CD14-positive monocyte (primary cell): ENCODE measurements around the gene CDH2. TPM values are rescaled to one million over a fixed set of nuclear protein-coding genes. Genes with fewer than 3 reads are reported as not detected.

Source experiments
- DNase-seq, 3 donors: peaks; one replicate each; pipeline ENCODE4 v3.0.0-alpha.2; 2011 to 2022
- H2AFZ ChIP-seq: 2 replicates; pipeline ENCODE4 v1.6.0; 2012; ENCODE audit warnings: mild to moderate bottlenecking, low read depth, low read length, inconsistent platforms; ENCODE audit not compliant: insufficient read depth, poor library complexity, severe bottlenecking
- H3K27ac ChIP-seq, 2 donors: 1 replicate in 1 of 2; 2 replicates in 1 of 2; pipeline ENCODE4 v1.5.1; 2012 to 2013; ENCODE audit warnings: low read length in 2 of 2, control low read depth in 1 of 2, inconsistent platforms in 1 of 2, low read depth in 1 of 2, mild to moderate bottlenecking in 1 of 2
- H3K27me3 ChIP-seq, 2 donors: one replicate each; pipeline versions ENCODE4 v1.6.0 to v1.6.1; 2011 to 2013; ENCODE audit warnings: low read length in 2 of 2; ENCODE audit not compliant: control insufficient read depth in 2 of 2, insufficient read depth in 2 of 2
- H3K36me3 ChIP-seq, 2 donors: replicated peaks in 1 of 2; 1 replicate in 1 of 2; 2 replicates in 1 of 2; pipeline versions ENCODE4 v1.5.1 to v1.6.1; 2012 to 2013; ENCODE audit warnings: low read length in 2 of 2, control low read depth in 1 of 2, inconsistent platforms in 1 of 2, mild to moderate bottlenecking in 1 of 2; ENCODE audit not compliant: insufficient read depth in 2 of 2, control insufficient read depth in 1 of 2
- H3K4me1 ChIP-seq, 2 donors: 1 replicate in 1 of 2; 2 replicates in 1 of 2; pipeline versions ENCODE4 v1.5.1 to v1.6.1; 2012 to 2013; ENCODE audit warnings: low read length in 2 of 2, control low read depth in 1 of 2, inconsistent platforms in 1 of 2, mild to moderate bottlenecking in 1 of 2, moderate library complexity in 1 of 2; ENCODE audit not compliant: insufficient read depth in 2 of 2, control insufficient read depth in 1 of 2
- H3K4me2 ChIP-seq: replicated peaks from 2 replicates; pipeline ENCODE3; 2012; ENCODE audit warnings: low read length, moderate library complexity, mild to moderate bottlenecking; ENCODE audit not compliant: poor library complexity, severe bottlenecking; ENCODE audit errors: extremely low read depth
- H3K4me3 ChIP-seq, 3 experiments: fragments of 200-600 bp in 1 of 3; sonication (generic) in 1 of 3; replicated peaks in 1 of 3; 1 replicate in 2 of 3; 2 replicates in 1 of 3; pipeline ENCODE4 v1.5.1; 2011 to 2013; ENCODE audit warnings: low read length in 3 of 3, mild to moderate bottlenecking in 3 of 3, control low read depth in 2 of 3, low read depth in 2 of 3, inconsistent platforms in 1 of 3, moderate library complexity in 1 of 3
- H3K79me2 ChIP-seq: 2 replicates; pipeline ENCODE4 v1.6.0; 2012; ENCODE audit warnings: mild to moderate bottlenecking, control low read depth, inconsistent platforms, low read length, moderate library complexity; ENCODE audit not compliant: insufficient read depth
- H3K9ac ChIP-seq: 2 replicates; pipeline ENCODE4 v1.6.0; 2017; ENCODE audit warnings: low read length, mild to moderate bottlenecking; ENCODE audit not compliant: insufficient read depth, poor library complexity, severe bottlenecking
- H3K9me3 ChIP-seq, 2 donors: replicated peaks in 1 of 2; 1 replicate in 1 of 2; 2 replicates in 1 of 2; pipeline versions ENCODE4 v1.5.1 to v1.6.1; 2012 to 2013; ENCODE audit warnings: low read length in 2 of 2, control low read depth in 1 of 2; ENCODE audit not compliant: control insufficient read depth in 1 of 2, insufficient read depth in 1 of 2
- H4K20me1 ChIP-seq: 2 replicates; pipeline ENCODE4 v1.6.0; 2012; ENCODE audit warnings: mild to moderate bottlenecking, low read length, control low read depth, moderate library complexity; ENCODE audit not compliant: insufficient read depth
- H3K27ac Mint-ChIP-seq, 7 donors: one replicate each; pipeline ENCODE4 v1.8.0; 2020; ENCODE audit warnings: mild to moderate bottlenecking in 7 of 7, mixed read lengths in 7 of 7, moderate library complexity in 6 of 7, inconsistent platforms in 2 of 7
- H3K27me3 Mint-ChIP-seq, 3 donors: one replicate each; pipeline ENCODE4 v1.8.0; 2021 to 2022; ENCODE audit warnings: low read depth in 3 of 3, mild to moderate bottlenecking in 3 of 3, mixed read lengths in 3 of 3, moderate library complexity in 3 of 3, inconsistent platforms in 1 of 3
- H3K36me3 Mint-ChIP-seq, 2 donors: one replicate each; pipeline ENCODE4 v1.8.0; 2020; ENCODE audit warnings: mixed read lengths in 2 of 2, inconsistent platforms in 1 of 2, mild to moderate bottlenecking in 1 of 2
- H3K4me1 Mint-ChIP-seq: one replicate; pipeline ENCODE4 v1.8.0; 2020; ENCODE audit warnings: mild to moderate bottlenecking, mixed read lengths
- H3K4me3 Mint-ChIP-seq, 2 donors: one replicate each; pipeline ENCODE4 v1.8.0; 2020; ENCODE audit warnings: mild to moderate bottlenecking in 2 of 2, mixed read lengths in 2 of 2, moderate library complexity in 1 of 2
- H3K9me3 Mint-ChIP-seq, 7 donors: one replicate each; pipeline ENCODE4 v1.8.0; 2020 to 2022; ENCODE audit warnings: mixed read lengths in 7 of 7, mild to moderate bottlenecking in 6 of 7, moderate library complexity in 6 of 7, inconsistent platforms in 2 of 7
- WGBS: methylation state at CpG from one replicate; pipeline ENCODE4 v1.1.5; 2013; ENCODE audit warnings: missing lambda C conversion rate; ENCODE audit not compliant: insufficient coverage; 5-methylcytosine and 5-hydroxymethylcytosine counted together
- intact Hi-C, 2 donors: fragments of 100-400 bp; cut with micrococcal nuclease; formaldehyde crosslinking; loops; one replicate each; pipeline versions ENCODE4 v1.15.0 to v1.15.1; 2023
- polyA plus RNA-seq, 3 donors: library from polyadenylated mRNA; depleted of rRNA in 1 of 3; unstranded in 2 of 3; stranded (reverse) in 1 of 3; fragments of 300-500 nt in 2 of 3; fragments of >200 nt in 1 of 3; fragmentation: Illumina TruSeq in 2 of 3; gene quantifications; 1 replicate in 2 of 3; 2 replicates in 1 of 3; pipeline ENCODE4 v1.2.3, GENCODE V29; 2012 to 2021
- TF ChIP-seq, protein P1 (sequence below): fragments of 200-600 bp; IDR thresholded peaks from one replicate; pipeline ENCODE4 v1.8.0; 2022; ENCODE audit warnings: antibody characterized with exemption, mild to moderate bottlenecking

Gene CDH2
- polyA plus RNA-seq, 3 donors: 0.03 to 0.32 (median 0.08) TPM

- no peaks in the 10 kb centered on the region for H3K4me1 ChIP-seq
- H3K27me3 Mint-ChIP-seq: no peaks in the 10 kb centered on the region
- H3K4me3 Mint-ChIP-seq: no peak overlapping the region
- H3K4me1 Mint-ChIP-seq: no peaks in the 10 kb centered on the region
- H3K9me3 Mint-ChIP-seq: peaks cover 0 to 5% (median 2%) of the 10 kb centered on the region in 7 donors
- H3K36me3 ChIP-seq: no peaks in the 10 kb centered on the region
- H3K79me2 ChIP-seq: no peaks in the 10 kb centered on the region
- H3K27ac Mint-ChIP-seq: no peak overlapping the region
- TF ChIP-seq, protein P1, sequence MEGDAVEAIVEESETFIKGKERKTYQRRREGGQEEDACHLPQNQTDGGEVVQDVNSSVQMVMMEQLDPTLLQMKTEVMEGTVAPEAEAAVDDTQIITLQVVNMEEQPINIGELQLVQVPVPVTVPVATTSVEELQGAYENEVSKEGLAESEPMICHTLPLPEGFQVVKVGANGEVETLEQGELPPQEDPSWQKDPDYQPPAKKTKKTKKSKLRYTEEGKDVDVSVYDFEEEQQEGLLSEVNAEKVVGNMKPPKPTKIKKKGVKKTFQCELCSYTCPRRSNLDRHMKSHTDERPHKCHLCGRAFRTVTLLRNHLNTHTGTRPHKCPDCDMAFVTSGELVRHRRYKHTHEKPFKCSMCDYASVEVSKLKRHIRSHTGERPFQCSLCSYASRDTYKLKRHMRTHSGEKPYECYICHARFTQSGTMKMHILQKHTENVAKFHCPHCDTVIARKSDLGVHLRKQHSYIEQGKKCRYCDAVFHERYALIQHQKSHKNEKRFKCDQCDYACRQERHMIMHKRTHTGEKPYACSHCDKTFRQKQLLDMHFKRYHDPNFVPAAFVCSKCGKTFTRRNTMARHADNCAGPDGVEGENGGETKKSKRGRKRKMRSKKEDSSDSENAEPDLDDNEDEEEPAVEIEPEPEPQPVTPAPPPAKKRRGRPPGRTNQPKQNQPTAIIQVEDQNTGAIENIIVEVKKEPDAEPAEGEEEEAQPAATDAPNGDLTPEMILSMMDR: no peak
- no peaks in the 10 kb centered on the region for H3K36me3 Mint-ChIP-seq
- no peak overlapping the region for H3K9ac ChIP-seq
- no peaks in the 10 kb centered on the region for H3K27me3 ChIP-seq
- WGBS: no CpG with 5 or more reads among the region's 5 CpGs
- no peak overlapping the region for H3K4me2 ChIP-seq
- H3K4me3 ChIP-seq: no peak overlapping the region
- H2AFZ ChIP-seq: no peak overlapping the region
- DNase-seq: no peak
- no peaks in the 10 kb centered on the region for H4K20me1 ChIP-seq
- H3K27ac ChIP-seq: no peak overlapping the region
- intact Hi-C loops: no loop called here
- H3K9me3 ChIP-seq: no peaks in the 10 kb centered on the region
Measured at GRCh38 chr18:28002841-28003240, 174.1 kb downstream of the CDH2 start.

GRCh38 chr18:27996801-27997272 lies 180.1 kb downstream of the CDH2 start:
- no peaks in the 10 kb centered on the region for H3K4me1 Mint-ChIP-seq
- Histone ChIP-seq H3K27ac (no peak overlapping the region), H3K36me3 (no peaks in the 10 kb centered on the region), H3K4me3 (no peak overlapping the region), H3K79me2 (no peaks in the 10 kb centered on the region), H3K27me3 (no peaks in the 10 kb centered on the region), H3K9ac (no peak overlapping the region), H3K9me3 (no peaks in the 10 kb centered on the region), H3K4me1 (no peaks in the 10 kb centered on the region), H2AFZ (no peak overlapping the region), H4K20me1 (no peaks in the 10 kb centered on the region), H3K4me2 (no peak overlapping the region)
- DNase-seq: no peak
- H3K36me3 Mint-ChIP-seq: no peaks in the 10 kb centered on the region
- TF ChIP-seq, protein P1: no peak
- peaks cover 0 to 7% (median 2%) of the 10 kb centered on the region in 7 donors for H3K9me3 Mint-ChIP-seq
- intact Hi-C loops: no loop called here
- H3K27me3 Mint-ChIP-seq: peaks cover 0 to 2% (median 0%) of the 10 kb centered on the region in 3 donors
- no peak overlapping the region for H3K4me3 Mint-ChIP-seq
- no CpG with 5 or more reads among the region's 3 CpGs for WGBS
- no peak overlapping the region for H3K27ac Mint-ChIP-seq
